Measurements from ENCODE around the gene MMD.

DNA sequence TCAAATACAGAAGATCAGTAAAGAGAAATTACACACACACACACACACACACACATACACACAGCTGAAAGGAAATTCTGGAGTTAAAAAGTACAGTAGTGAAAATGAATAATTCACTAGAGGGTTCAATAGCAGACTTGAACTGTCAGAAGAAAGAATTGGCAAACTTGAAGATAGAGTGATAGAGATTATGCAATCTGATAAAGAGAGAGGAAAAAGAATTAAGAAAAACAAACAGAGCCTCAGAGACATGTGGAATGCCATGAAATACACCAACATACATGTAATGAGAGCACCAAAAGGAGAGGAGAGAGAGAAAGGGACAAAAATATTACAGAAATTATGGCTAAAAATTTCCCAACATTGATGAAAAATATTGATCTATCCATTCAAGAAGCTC is 60.7 kb downstream of the MMD start:
- no peak for TF ChIP-seq EZH2phosphoT487 (conservative IDR thresholded peaks at IDR 0.05; ENCODE audit: low read length)
- no peak for TF ChIP-seq CTCF (IDR thresholded peaks at IDR 0.05; ENCODE audit: insufficient read depth, low read length, poor library complexity, severe bottlenecking)

Data from SU-DHL-6 (cell line).